GM13977 (cell line): ENCODE measurements around the gene TIMD4.
A peak's percentile ranks its signal among the peaks of the same experiment; 100 is the strongest.

Experiments used
- DNase-seq: peaks from one replicate; pipeline ENCODE4 v3.0.0; 2012; ENCODE audit warnings: low spot score
- CTCF ChIP-seq: IDR thresholded peaks from 2 replicates; pipeline ENCODE4 v1.5.1; 2012; ENCODE audit warnings: mild to moderate bottlenecking, control low read depth; ENCODE audit not compliant: insufficient read depth; ENCODE audit errors: extremely low read depth, missing control alignments
- in situ Hi-C: fragments of 300-500 bp; cut with MboI; formaldehyde crosslinking; loops from one replicate; pipeline ENCODE4 v1.12.0; 2022; ENCODE audit warnings: low sequenced_read_pairs, low pct_unique_long_range_greater_than_20kb, mixed read lengths, inconsistent platforms; ENCODE audit not compliant: unreplicated experiment

The TIMD4 gene

GRCh38 chr5:156963125-156963524 is at the start of gene TIMD4:
Gene TIMD4, minus strand, starts transcription at chr5:156963226. Its CDS starts 28 bp downstream, at chr5:156963198.
- in situ Hi-C loops = no loop called here
- TF ChIP-seq CTCF = no peak
- no peak for DNase-seq

GRCh38 chr5:157006262-157006661 is 43.2 kb upstream of the TIMD4 start:
- no peak for DNase-seq
- no peak for TF ChIP-seq CTCF
- in situ Hi-C loops = no loop called here

- DNase-seq = peak; percentile 44
- TF ChIP-seq CTCF = no peak
- in situ Hi-C loops = no loop called here
Observed at GRCh38 chr5:157004893-157005551, 42.0 kb upstream of the TIMD4 start.

GRCh38 chr5:156991714-156992113 is 28.7 kb upstream of the TIMD4 start:
- TF ChIP-seq CTCF = no peak
- no peak for DNase-seq
- in situ Hi-C loops = no loop called here

- in situ Hi-C loops = no loop called here
- TF ChIP-seq CTCF = no peak
- no peak for DNase-seq
Observed at GRCh38 chr5:156984064-156984463, 21.0 kb upstream of the TIMD4 start.

GRCh38 chr5:156981481-156981880 is 18.5 kb upstream of the TIMD4 start:
- in situ Hi-C loops = no loop called here
- no peak for TF ChIP-seq CTCF
- no peak for DNase-seq
